Inflammatory macrophage (primary cell): ENCODE results near the gene ZSCAN10.

ENCODE experiments used
- DNase-seq, 2 donors: peaks; one replicate each; pipeline ENCODE4 v3.0.0-alpha.2; 2020 to 2022

The ZSCAN10 gene

DNA sequence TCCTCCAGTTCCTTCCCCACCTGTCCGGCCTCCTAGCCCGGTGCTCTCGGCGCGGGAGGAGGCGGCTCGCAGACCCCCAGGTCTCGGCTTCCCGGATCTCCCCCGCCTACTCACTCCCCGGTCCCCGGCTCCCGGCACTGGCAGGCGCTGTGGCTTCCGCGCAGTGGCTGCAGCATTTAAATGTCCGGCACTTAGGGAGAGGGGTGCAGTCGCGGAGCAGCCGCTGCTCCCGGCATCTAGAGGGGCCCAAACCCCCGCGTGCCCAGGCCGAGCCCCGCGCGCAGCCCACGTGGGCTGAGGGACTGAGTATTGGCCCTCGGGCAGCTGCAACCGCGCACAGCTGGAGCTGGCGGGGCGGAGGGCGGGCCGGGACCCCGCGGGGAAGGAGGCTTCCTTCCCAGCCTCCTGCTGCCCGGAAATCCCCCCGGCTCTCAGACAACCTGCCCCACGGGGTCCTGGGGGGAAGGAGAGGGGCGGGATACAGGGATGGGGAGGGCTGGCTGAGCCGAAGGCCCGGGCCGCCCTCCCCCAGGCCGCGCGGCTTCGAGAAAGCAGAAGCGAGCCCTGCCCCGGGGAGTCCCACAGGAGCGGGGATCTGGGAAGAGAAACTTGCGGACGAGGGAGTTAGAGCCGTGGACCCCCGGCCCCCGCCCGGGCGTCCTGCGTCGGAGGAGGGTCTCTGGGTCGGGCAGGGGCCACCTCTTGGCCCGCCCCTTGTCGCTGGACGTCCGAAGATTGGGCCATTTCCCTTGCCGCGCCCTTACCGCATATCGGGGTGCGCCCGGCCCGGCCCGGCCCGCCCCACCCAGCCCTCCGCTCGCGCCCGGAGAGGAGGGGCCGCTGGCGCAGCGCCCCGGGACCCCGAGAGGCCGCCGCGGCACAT is 53.1 kb downstream of the ZSCAN10 start, which contains the start of gene MMP25:
MMP25 (plus strand) TSS at position 804 of the 883 bp plus-strand sequence. CDS start 357 bp downstream, outside the sequence.
- DNase-seq = peak in 1 of 2 donors; percentile 56

DNA sequence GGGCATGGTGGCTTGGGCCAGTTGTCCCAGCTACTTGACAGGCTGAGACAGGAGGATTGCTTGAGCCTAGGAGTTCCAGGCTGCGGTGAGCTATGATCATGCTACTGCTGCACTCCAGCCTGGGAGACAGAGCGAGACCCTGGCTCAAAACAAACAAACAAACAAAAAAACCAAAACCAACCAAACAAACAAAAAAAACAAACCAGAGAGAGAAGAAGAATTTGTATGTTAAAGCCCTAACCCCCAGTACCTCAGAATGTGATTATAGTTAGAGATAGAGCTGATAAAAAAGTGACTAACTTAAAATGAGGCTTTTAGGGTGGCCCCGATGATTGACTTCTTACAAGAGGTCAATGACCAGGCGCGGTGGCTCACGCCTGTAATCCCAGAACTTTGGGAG is 54.4 kb downstream of the ZSCAN10 start:
- no peak for DNase-seq

DNA sequence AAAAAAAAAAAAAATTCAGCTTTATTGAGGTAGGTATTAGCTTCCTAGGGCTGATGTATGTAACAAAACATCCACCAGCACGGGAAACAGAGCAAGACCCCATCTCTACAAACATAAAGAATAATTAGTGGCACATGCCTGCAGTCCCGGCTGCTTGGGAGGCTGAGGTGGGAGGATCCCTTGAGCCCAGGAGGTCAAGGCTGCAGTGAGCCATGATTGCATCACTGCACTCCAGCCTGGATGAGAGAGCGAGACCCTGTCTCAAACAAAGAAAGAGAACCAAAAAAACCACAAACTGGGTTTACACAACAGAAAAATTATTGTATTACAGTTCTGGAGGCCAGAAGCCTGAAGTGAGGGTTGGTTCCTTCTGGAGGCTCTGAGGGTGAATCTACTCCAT is 56.7 kb downstream of the ZSCAN10 start:
- no peak for DNase-seq

DNA sequence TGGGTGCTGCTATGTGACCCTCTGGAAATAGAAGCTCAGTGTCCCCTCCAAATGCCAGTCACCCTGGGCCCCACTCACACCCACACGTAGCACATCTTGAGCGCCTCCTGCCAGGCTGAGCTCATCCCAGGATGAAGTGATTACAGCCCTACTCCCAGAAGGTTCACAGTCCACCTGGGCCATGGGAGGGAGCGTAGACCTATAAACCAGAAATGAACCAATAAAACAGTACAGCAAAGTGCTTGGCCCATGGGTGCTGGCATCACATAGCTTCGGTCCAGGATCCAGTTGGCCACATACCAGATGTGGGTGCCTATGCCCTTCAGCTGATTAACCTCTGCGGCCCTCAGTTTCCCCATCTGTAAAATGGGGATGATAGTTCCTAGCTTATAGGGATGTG is 60.2 kb downstream of the ZSCAN10 start:
- DNase-seq = no peak
